ENCODE data around the gene PDE4A. TPM values are rescaled to one million over a fixed set of nuclear protein-coding genes. Genes with fewer than 3 reads are reported as not detected.

PDE4A gene
- polyA plus RNA-seq, 3 donors: 4.7 to 14.8 (median 5.8) TPM

GRCh38 chr19:10421240-10422045 is 1.1 kb downstream of the PDE4A start:
- no peak overlapping the region for H2AFZ ChIP-seq (ENCODE audit: insufficient read depth, low read depth, low read length, poor library complexity, severe bottlenecking)
- Mint-ChIP-seq H3K4me3 (peak overlapping the region; percentile 57 to 85), H3K27me3 (ENCODE audit: low read depth in 3 of 3) (peaks cover 54 to 85% (median 66%) of the 10 kb centered on the region in 3 donors), H3K9me3 (peaks cover 0 to 36% (median 27%) of the 10 kb centered on the region in 7 donors), H3K4me1 (peaks cover 78% of the 10 kb centered on the region), H3K36me3 (peaks cover 21 to 28% of the 10 kb centered on the region in 2 donors), H3K27ac (peak overlapping the region; percentile 43 to 90 (median 72))
- no peaks in the 10 kb centered on the region for H4K20me1 ChIP-seq (ENCODE audit: insufficient read depth, low read length)
- peaks cover 41 to 59% of the 10 kb centered on the region in 2 donors for H3K27me3 ChIP-seq (ENCODE audit: control insufficient read depth in 2 of 2, insufficient read depth in 2 of 2, low read length in 2 of 2)
- intact Hi-C loops (cut with micrococcal nuclease): loop anchor here (2.0 to 10.0 kb wide), 2 partner anchors 17 to 1143 kb away; no protein-coding TSS in a partner anchor
- TF ChIP-seq CTCF (IDR thresholded peaks at IDR 0.05): peak; percentile 32
- WGBS (ENCODE audit: insufficient coverage): 23% methylated on average over 16 of the region's 17 CpGs
- H3K9ac ChIP-seq (ENCODE audit: insufficient read depth, low read length, poor library complexity, severe bottlenecking): no peak overlapping the region
- H3K4me3 ChIP-seq (replicated peaks in 1 of 3; ENCODE audit: low read depth in 2 of 3, low read length in 3 of 3): peak overlapping the region in 1 of 3 experiments; percentile 51
- no peak overlapping the region for H3K27ac ChIP-seq (ENCODE audit: low read depth in 1 of 2, low read length in 2 of 2)
- no peaks in the 10 kb centered on the region for H3K36me3 ChIP-seq (replicated peaks in 1 of 2; ENCODE audit: control insufficient read depth in 1 of 2, insufficient read depth in 2 of 2, low read length in 2 of 2)
- H3K4me2 ChIP-seq (replicated peaks; ENCODE audit: extremely low read depth, low read length, poor library complexity, severe bottlenecking): peak overlapping the region; percentile 45
- H3K79me2 ChIP-seq (ENCODE audit: insufficient read depth, low read length): no peaks in the 10 kb centered on the region
- DNase-seq: peak in 1 of 3 donors; percentile 88
- H3K4me1 ChIP-seq (ENCODE audit: control insufficient read depth in 1 of 2, insufficient read depth in 2 of 2, low read length in 2 of 2): peaks cover 82 to 97% of the 10 kb centered on the region in 2 donors
- peaks cover 2 to 8% of the 10 kb centered on the region in 2 donors for H3K9me3 ChIP-seq (replicated peaks in 1 of 2; ENCODE audit: control insufficient read depth in 1 of 2, insufficient read depth in 1 of 2, low read length in 2 of 2)

GRCh38 chr19:10422046-10422461 is 1.7 kb downstream of the PDE4A start:
- peak overlapping the region in 1 of 3 experiments; percentile 1 for H3K4me3 ChIP-seq (replicated peaks in 1 of 3; ENCODE audit: low read depth in 2 of 3, low read length in 3 of 3)
- H4K20me1 ChIP-seq (ENCODE audit: insufficient read depth, low read length): no peaks in the 10 kb centered on the region
- Mint-ChIP-seq H3K9me3 (peaks cover under 1 to 37% (median 22%) of the 10 kb centered on the region in 7 donors), H3K4me3 (peak overlapping the region; percentile 38 to 85), H3K27ac (peak overlapping the region in 6 of 7 donors; percentile 63 to 90 (median 73)), H3K4me1 (peaks cover 83% of the 10 kb centered on the region), H3K36me3 (peaks cover 24 to 31% of the 10 kb centered on the region in 2 donors), H3K27me3 (ENCODE audit: low read depth in 3 of 3) (peaks cover 49 to 84% (median 64%) of the 10 kb centered on the region in 3 donors)
- H3K4me2 ChIP-seq (replicated peaks; ENCODE audit: extremely low read depth, low read length, poor library complexity, severe bottlenecking): peak overlapping the region; percentile 3
- peak; percentile 73 to 97 (median 90) for DNase-seq
- TF ChIP-seq CTCF (IDR thresholded peaks at IDR 0.05): no peak
- H3K27me3 ChIP-seq (ENCODE audit: control insufficient read depth in 2 of 2, insufficient read depth in 2 of 2, low read length in 2 of 2): peaks cover 41 to 55% of the 10 kb centered on the region in 2 donors
- no peaks in the 10 kb centered on the region for H3K79me2 ChIP-seq (ENCODE audit: insufficient read depth, low read length)
- H3K36me3 ChIP-seq (replicated peaks in 1 of 2; ENCODE audit: control insufficient read depth in 1 of 2, insufficient read depth in 2 of 2, low read length in 2 of 2): no peaks in the 10 kb centered on the region
- H3K9me3 ChIP-seq (replicated peaks in 1 of 2; ENCODE audit: control insufficient read depth in 1 of 2, insufficient read depth in 1 of 2, low read length in 2 of 2): peaks cover 2 to 8% of the 10 kb centered on the region in 2 donors
- H3K4me1 ChIP-seq (ENCODE audit: control insufficient read depth in 1 of 2, insufficient read depth in 2 of 2, low read length in 2 of 2): peaks cover 82 to 97% of the 10 kb centered on the region in 2 donors
- H3K27ac ChIP-seq (ENCODE audit: low read depth in 1 of 2, low read length in 2 of 2): no peak overlapping the region
- H2AFZ ChIP-seq (ENCODE audit: insufficient read depth, low read depth, low read length, poor library complexity, severe bottlenecking): no peak overlapping the region
- 31% methylated on average over 4 of the region's 4 CpGs for WGBS (ENCODE audit: insufficient coverage)
- no peak overlapping the region for H3K9ac ChIP-seq (ENCODE audit: insufficient read depth, low read length, poor library complexity, severe bottlenecking)
- intact Hi-C loops (cut with micrococcal nuclease): loop anchor here in 1 of 2 donors (10.0 kb wide), 1 partner anchor 1143 kb away; no protein-coding TSS in a partner anchor
